ENCODE data around the gene CA10. TPM values are rescaled to one million over a fixed set of nuclear protein-coding genes. Genes with fewer than 3 reads are reported as not detected.

Gene CA10
- total and polyA plus RNA-seq, 2 experiments from 2014 or later: 0.92 to 1.5 TPM

DNA sequence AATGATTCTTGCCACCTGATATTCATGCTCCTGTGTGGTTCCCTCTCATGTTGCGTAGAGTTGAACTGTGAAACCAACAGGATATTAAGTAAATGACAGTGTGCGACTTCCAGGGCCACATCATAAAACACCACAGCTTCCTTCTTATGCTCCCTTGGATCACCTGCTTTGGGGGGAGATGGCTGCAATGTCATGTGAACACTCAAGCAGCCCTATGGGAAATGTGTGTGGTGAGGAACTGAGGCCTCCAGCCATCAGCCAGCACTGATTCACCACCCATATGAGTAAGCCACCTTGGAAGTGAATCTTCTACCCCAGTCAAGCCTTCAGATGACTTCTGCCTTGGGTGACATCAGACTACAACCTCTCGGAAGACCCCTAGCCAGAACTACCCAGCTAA lies 470.6 kb downstream of the CA10 start:
- DNase-seq (ENCODE audit: low spot score): no peak

More for the DNA sequence above, 470.6 kb downstream of the CA10 start:
- Mint-ChIP-seq H3K36me3 (ENCODE audit: low read depth) (no peaks in the 10 kb centered on the region), H3K4me3 (no peak overlapping the region), H3K4me1 (peaks cover 19% of the 10 kb centered on the region), H3K27me3 (ENCODE audit: insufficient read depth, low read depth, poor library complexity) (peaks cover 2% of the 10 kb centered on the region), H3K9me3 (no peaks in the 10 kb centered on the region), H3K27ac (no peak overlapping the region)
- H3K27ac ChIP-seq (ENCODE audit: low read depth): no peak overlapping the region
- no peak overlapping the region for H3K4me2 ChIP-seq
- no peak for TF ChIP-seq NANOG (IDR thresholded peaks at IDR 0.05; ENCODE audit: borderline replicate concordance)
- TF ChIP-seq, protein P1, sequence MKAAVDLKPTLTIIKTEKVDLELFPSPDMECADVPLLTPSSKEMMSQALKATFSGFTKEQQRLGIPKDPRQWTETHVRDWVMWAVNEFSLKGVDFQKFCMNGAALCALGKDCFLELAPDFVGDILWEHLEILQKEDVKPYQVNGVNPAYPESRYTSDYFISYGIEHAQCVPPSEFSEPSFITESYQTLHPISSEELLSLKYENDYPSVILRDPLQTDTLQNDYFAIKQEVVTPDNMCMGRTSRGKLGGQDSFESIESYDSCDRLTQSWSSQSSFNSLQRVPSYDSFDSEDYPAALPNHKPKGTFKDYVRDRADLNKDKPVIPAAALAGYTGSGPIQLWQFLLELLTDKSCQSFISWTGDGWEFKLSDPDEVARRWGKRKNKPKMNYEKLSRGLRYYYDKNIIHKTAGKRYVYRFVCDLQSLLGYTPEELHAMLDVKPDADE (IDR thresholded peaks at IDR 0.05): no peak
- TF ChIP-seq ZNF331 (CRISPR knock-in tag; IDR thresholded peaks at IDR 0.05; ENCODE audit: low read depth): no peak
- TF ChIP-seq, protein P2, sequence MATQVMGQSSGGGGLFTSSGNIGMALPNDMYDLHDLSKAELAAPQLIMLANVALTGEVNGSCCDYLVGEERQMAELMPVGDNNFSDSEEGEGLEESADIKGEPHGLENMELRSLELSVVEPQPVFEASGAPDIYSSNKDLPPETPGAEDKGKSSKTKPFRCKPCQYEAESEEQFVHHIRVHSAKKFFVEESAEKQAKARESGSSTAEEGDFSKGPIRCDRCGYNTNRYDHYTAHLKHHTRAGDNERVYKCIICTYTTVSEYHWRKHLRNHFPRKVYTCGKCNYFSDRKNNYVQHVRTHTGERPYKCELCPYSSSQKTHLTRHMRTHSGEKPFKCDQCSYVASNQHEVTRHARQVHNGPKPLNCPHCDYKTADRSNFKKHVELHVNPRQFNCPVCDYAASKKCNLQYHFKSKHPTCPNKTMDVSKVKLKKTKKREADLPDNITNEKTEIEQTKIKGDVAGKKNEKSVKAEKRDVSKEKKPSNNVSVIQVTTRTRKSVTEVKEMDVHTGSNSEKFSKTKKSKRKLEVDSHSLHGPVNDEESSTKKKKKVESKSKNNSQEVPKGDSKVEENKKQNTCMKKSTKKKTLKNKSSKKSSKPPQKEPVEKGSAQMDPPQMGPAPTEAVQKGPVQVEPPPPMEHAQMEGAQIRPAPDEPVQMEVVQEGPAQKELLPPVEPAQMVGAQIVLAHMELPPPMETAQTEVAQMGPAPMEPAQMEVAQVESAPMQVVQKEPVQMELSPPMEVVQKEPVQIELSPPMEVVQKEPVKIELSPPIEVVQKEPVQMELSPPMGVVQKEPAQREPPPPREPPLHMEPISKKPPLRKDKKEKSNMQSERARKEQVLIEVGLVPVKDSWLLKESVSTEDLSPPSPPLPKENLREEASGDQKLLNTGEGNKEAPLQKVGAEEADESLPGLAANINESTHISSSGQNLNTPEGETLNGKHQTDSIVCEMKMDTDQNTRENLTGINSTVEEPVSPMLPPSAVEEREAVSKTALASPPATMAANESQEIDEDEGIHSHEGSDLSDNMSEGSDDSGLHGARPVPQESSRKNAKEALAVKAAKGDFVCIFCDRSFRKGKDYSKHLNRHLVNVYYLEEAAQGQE (IDR thresholded peaks at IDR 0.05; ENCODE audit: unreplicated experiment): no peak
- no peak for TF ChIP-seq EZH2phosphoT487 (IDR thresholded peaks at IDR 0.05; ENCODE audit: unreplicated experiment)
- no peak for TF ChIP-seq CREB1 (CRISPR knock-in tag; IDR thresholded peaks at IDR 0.05; ENCODE audit: low read depth)
- TF ChIP-seq, protein P3, sequence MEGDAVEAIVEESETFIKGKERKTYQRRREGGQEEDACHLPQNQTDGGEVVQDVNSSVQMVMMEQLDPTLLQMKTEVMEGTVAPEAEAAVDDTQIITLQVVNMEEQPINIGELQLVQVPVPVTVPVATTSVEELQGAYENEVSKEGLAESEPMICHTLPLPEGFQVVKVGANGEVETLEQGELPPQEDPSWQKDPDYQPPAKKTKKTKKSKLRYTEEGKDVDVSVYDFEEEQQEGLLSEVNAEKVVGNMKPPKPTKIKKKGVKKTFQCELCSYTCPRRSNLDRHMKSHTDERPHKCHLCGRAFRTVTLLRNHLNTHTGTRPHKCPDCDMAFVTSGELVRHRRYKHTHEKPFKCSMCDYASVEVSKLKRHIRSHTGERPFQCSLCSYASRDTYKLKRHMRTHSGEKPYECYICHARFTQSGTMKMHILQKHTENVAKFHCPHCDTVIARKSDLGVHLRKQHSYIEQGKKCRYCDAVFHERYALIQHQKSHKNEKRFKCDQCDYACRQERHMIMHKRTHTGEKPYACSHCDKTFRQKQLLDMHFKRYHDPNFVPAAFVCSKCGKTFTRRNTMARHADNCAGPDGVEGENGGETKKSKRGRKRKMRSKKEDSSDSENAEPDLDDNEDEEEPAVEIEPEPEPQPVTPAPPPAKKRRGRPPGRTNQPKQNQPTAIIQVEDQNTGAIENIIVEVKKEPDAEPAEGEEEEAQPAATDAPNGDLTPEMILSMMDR (conservative IDR thresholded peaks at IDR 0.05; ENCODE audit: low read depth in 2 of 2): no peak
- TF ChIP-seq STAT1 (IDR thresholded peaks at IDR 0.05; ENCODE audit: unreplicated experiment): no peak
- TF ChIP-seq, protein P4, sequence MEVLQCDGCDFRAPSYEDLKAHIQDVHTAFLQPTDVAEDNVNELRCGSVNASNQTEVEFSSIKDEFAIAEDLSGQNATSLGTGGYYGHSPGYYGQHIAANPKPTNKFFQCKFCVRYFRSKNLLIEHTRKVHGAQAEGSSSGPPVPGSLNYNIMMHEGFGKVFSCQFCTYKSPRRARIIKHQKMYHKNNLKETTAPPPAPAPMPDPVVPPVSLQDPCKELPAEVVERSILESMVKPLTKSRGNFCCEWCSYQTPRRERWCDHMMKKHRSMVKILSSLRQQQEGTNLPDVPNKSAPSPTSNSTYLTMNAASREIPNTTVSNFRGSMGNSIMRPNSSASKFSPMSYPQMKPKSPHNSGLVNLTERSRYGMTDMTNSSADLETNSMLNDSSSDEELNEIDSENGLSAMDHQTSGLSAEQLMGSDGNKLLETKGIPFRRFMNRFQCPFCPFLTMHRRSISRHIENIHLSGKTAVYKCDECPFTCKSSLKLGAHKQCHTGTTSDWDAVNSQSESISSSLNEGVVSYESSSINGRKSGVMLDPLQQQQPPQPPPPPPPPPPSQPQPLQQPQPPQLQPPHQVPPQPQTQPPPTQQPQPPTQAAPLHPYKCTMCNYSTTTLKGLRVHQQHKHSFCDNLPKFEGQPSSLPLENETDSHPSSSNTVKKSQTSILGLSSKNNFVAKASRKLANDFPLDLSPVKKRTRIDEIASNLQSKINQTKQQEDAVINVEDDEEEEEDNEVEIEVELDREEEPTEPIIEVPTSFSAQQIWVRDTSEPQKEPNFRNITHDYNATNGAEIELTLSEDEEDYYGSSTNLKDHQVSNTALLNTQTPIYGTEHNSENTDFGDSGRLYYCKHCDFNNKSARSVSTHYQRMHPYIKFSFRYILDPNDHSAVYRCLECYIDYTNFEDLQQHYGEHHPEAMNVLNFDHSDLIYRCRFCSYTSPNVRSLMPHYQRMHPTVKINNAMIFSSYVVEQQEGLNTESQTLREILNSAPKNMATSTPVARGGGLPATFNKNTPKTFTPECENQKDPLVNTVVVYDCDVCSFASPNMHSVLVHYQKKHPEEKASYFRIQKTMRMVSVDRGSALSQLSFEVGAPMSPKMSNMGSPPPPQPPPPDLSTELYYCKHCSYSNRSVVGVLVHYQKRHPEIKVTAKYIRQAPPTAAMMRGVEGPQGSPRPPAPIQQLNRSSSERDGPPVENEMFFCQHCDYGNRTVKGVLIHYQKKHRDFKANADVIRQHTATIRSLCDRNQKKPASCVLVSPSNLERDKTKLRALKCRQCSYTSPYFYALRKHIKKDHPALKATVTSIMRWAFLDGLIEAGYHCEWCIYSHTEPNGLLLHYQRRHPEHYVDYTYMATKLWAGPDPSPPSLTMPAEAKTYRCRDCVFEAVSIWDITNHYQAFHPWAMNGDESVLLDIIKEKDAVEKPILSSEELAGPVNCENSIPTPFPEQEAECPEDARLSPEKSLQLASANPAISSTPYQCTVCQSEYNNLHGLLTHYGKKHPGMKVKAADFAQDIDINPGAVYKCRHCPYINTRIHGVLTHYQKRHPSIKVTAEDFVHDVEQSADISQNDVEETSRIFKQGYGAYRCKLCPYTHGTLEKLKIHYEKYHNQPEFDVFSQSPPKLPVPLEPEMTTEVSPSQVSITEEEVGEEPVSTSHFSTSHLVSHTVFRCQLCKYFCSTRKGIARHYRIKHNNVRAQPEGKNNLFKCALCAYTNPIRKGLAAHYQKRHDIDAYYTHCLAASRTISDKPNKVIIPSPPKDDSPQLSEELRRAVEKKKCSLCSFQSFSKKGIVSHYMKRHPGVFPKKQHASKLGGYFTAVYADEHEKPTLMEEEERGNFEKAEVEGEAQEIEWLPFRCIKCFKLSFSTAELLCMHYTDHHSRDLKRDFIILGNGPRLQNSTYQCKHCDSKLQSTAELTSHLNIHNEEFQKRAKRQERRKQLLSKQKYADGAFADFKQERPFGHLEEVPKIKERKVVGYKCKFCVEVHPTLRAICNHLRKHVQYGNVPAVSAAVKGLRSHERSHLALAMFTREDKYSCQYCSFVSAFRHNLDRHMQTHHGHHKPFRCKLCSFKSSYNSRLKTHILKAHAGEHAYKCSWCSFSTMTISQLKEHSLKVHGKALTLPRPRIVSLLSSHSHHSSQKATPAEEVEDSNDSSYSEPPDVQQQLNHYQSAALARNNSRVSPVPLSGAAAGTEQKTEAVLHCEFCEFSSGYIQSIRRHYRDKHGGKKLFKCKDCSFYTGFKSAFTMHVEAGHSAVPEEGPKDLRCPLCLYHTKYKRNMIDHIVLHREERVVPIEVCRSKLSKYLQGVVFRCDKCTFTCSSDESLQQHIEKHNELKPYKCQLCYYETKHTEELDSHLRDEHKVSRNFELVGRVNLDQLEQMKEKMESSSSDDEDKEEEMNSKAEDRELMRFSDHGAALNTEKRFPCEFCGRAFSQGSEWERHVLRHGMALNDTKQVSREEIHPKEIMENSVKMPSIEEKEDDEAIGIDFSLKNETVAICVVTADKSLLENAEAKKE (CRISPR knock-in tag; IDR thresholded peaks at IDR 0.05): no peak
- TF ChIP-seq JUNB (IDR thresholded peaks at IDR 0.05; ENCODE audit: unreplicated experiment): no peak
- no peak for TF ChIP-seq EZH2 (IDR thresholded peaks at IDR 0.05; ENCODE audit: low read depth, unreplicated experiment)
- no peak for TF ChIP-seq POLR2AphosphoS5 (IDR thresholded peaks at IDR 0.05; ENCODE audit: low read depth)
- TF ChIP-seq ZNF114 (CRISPR knock-in tag; IDR thresholded peaks at IDR 0.05): no peak
- no peaks in the 10 kb centered on the region for H3K36me3 ChIP-seq (ENCODE audit: insufficient read depth)
- H3K4me1 ChIP-seq (ENCODE audit: insufficient read depth): peaks cover 6% of the 10 kb centered on the region; the same call in 1 of the 2 replicates
- H3K9me2 ChIP-seq (ENCODE audit: insufficient read depth): peaks cover 4% of the 10 kb centered on the region; the same call in 1 of the 2 replicates
- H2AFZ ChIP-seq: no peak overlapping the region
- H3K4me3 ChIP-seq: no peak overlapping the region
- H4K20me1 ChIP-seq (replicated peaks; ENCODE audit: insufficient read depth): no peaks in the 10 kb centered on the region
- no peaks in the 10 kb centered on the region for H3F3A ChIP-seq (replicated peaks; ENCODE audit: low read depth)
- H3K79me2 ChIP-seq (replicated peaks; ENCODE audit: insufficient read depth): no peaks in the 10 kb centered on the region
- no peak for ATAC-seq
- H3K27me3 ChIP-seq (ENCODE audit: insufficient read depth): no peaks in the 10 kb centered on the region

Data from GM23338 (cell line).